ENCODE data around the gene SYNDIG1L. TPM values are rescaled to one million over a fixed set of nuclear protein-coding genes. Genes with fewer than 3 reads are reported as not detected.

SYNDIG1L gene
- total RNA-seq, 3 donors from 2014 or later = 0.14 to 0.22 TPM; not detected in 1

GRCh38 chr14:74468513-74468912 lies 42.5 kb upstream of the SYNDIG1L start:
- intact Hi-C loops (cut with DNase I, micrococcal nuclease) = no loop called here
- H3K4me3 ChIP-seq = no peak overlapping the region
- H3K4me1 ChIP-seq (ENCODE audit: low read depth) = no peaks in the 10 kb centered on the region
- no peaks in the 10 kb centered on the region for H3K36me3 ChIP-seq (ENCODE audit: low read depth)
- TF ChIP-seq CTCF (IDR thresholded peaks at IDR 0.05) = no peak
- no peak for DNase-seq
- no peak for ATAC-seq
- no peaks in the 10 kb centered on the region for H3K9me3 ChIP-seq

- TF ChIP-seq CTCF (IDR thresholded peaks at IDR 0.05) = no peak
- H3K9me3 ChIP-seq = no peaks in the 10 kb centered on the region
- ATAC-seq (no peak), DNase-seq (no peak)
- H3K4me1 ChIP-seq (ENCODE audit: low read depth) = no peaks in the 10 kb centered on the region
- intact Hi-C loops (cut with DNase I, micrococcal nuclease) = no loop called here
- no peak overlapping the region for H3K4me3 ChIP-seq
- H3K36me3 ChIP-seq (ENCODE audit: low read depth) = no peaks in the 10 kb centered on the region
These were observed 39.3 kb upstream of the SYNDIG1L start for GRCh38 chr14:74465335-74465734.

- Histone ChIP-seq H3K9me3 (no peaks in the 10 kb centered on the region), H3K4me3 (no peak overlapping the region), H3K36me3 (ENCODE audit: low read depth) (no peaks in the 10 kb centered on the region), H3K4me1 (ENCODE audit: low read depth) (no peaks in the 10 kb centered on the region)
- no peak for ATAC-seq
- intact Hi-C loops (cut with DNase I, micrococcal nuclease) = no loop called here
- TF ChIP-seq CTCF (IDR thresholded peaks at IDR 0.05) = no peak
- DNase-seq = no peak
These were observed 38.8 kb upstream of the SYNDIG1L start for GRCh38 chr14:74464785-74465184.

- ATAC-seq = no peak
- DNase-seq = no peak
- H3K4me1 ChIP-seq (ENCODE audit: low read depth) = no peaks in the 10 kb centered on the region
- H3K4me3 ChIP-seq = no peak overlapping the region
- TF ChIP-seq CTCF (IDR thresholded peaks at IDR 0.05) = no peak
- intact Hi-C loops (cut with DNase I, micrococcal nuclease) = no loop called here
- H3K9me3 ChIP-seq = no peaks in the 10 kb centered on the region
- H3K36me3 ChIP-seq (ENCODE audit: low read depth) = no peaks in the 10 kb centered on the region
These were observed 37.7 kb upstream of the SYNDIG1L start for GRCh38 chr14:74463697-74464096.

GRCh38 chr14:74462993-74463392 lies 37.0 kb upstream of the SYNDIG1L start:
- ATAC-seq = no peak
- Histone ChIP-seq H3K36me3 (ENCODE audit: low read depth) (no peaks in the 10 kb centered on the region), H3K4me1 (ENCODE audit: low read depth) (no peaks in the 10 kb centered on the region), H3K4me3 (no peak overlapping the region), H3K9me3 (no peaks in the 10 kb centered on the region)
- DNase-seq = no peak
- intact Hi-C loops (cut with DNase I, micrococcal nuclease) = no loop called here
- TF ChIP-seq CTCF (IDR thresholded peaks at IDR 0.05) = no peak

GRCh38 chr14:74459976-74460375 lies 34.0 kb upstream of the SYNDIG1L start:
- TF ChIP-seq CTCF (IDR thresholded peaks at IDR 0.05) = no peak
- intact Hi-C loops (cut with DNase I, micrococcal nuclease) = no loop called here
- H3K4me3 ChIP-seq = no peak overlapping the region
- H3K4me1 ChIP-seq (ENCODE audit: low read depth) = no peaks in the 10 kb centered on the region
- H3K36me3 ChIP-seq (ENCODE audit: low read depth) = no peaks in the 10 kb centered on the region
- no peak for DNase-seq
- H3K9me3 ChIP-seq = no peaks in the 10 kb centered on the region
- no peak for ATAC-seq
